HL-60 (cell line): ENCODE results near the gene GDF7.

ENCODE experiments used
- DNase-seq, 2 experiments: peaks; one replicate each; pipeline ENCODE4 v3.0.0-alpha.2; 2010 to 2020; ENCODE audit warnings: low read depth in 1 of 2, low spot score in 1 of 2
- H3K27ac ChIP-seq: fragments of 250-450 bp; sonication (Bioruptor Pico); replicated peaks from 2 replicates; pipeline ENCODE4 v1.5.1; 2020; ENCODE audit warnings: mild to moderate bottlenecking, moderate library complexity
- H3K27me3 ChIP-seq: fragments of 250-450 bp; sonication (Bioruptor Pico); 2 replicates; pipeline ENCODE4 v1.5.1; 2021; ENCODE audit warnings: mild to moderate bottlenecking, moderate library complexity; ENCODE audit not compliant: insufficient read depth, poor library complexity, severe bottlenecking
- H3K4me3 ChIP-seq: replicated peaks from 2 replicates; pipeline ENCODE4 v1.5.1; 2011; ENCODE audit warnings: mild to moderate bottlenecking, control low read depth, low read length; ENCODE audit not compliant: insufficient read depth
- CTCF ChIP-seq: IDR thresholded peaks from one replicate; pipeline ENCODE4 v1.5.1; 2011; ENCODE audit warnings: low read length, control low read depth, inconsistent platforms; ENCODE audit not compliant: insufficient read depth
- GABPA ChIP-seq: IDR thresholded peaks from 2 replicates; pipeline ENCODE4 v1.6.1; 2012; ENCODE audit warnings: low read depth
- POLR2AphosphoS5 ChIP-seq: IDR thresholded peaks from 2 replicates; pipeline ENCODE4 v1.6.1; 2012; ENCODE audit warnings: low read depth
- REST ChIP-seq: IDR thresholded peaks from 2 replicates; pipeline ENCODE4 v1.6.1; 2012; ENCODE audit warnings: low read depth; ENCODE audit not compliant: insufficient replicate concordance
- SPI1 ChIP-seq: IDR thresholded peaks from 2 replicates; pipeline ENCODE4 v1.6.1; 2012; ENCODE audit warnings: low read depth, mild to moderate bottlenecking, borderline replicate concordance

The GDF7 gene

GRCh38 chr2:20645761-20646160 lies 21.2 kb upstream of the GDF7 start:
- Histone ChIP-seq H3K27me3 (no peaks in the 10 kb centered on the region), H3K4me3 (no peak overlapping the region), H3K27ac (no peak overlapping the region)
- no peak for DNase-seq
- TF ChIP-seq POLR2AphosphoS5 (no peak), REST (no peak), GABPA (no peak), SPI1 (no peak), CTCF (no peak)

GRCh38 chr2:20646446-20646845 lies 20.5 kb upstream of the GDF7 start:
- DNase-seq: no peak
- no peak for TF ChIP-seq POLR2AphosphoS5
- no peak for TF ChIP-seq GABPA
- no peak for TF ChIP-seq CTCF
- no peak for TF ChIP-seq REST
- no peak for TF ChIP-seq SPI1
- Histone ChIP-seq H3K27ac (no peak overlapping the region), H3K4me3 (no peak overlapping the region), H3K27me3 (no peaks in the 10 kb centered on the region)

GRCh38 chr2:20647211-20647610 lies 19.7 kb upstream of the GDF7 start:
- Histone ChIP-seq H3K27ac (no peak overlapping the region), H3K4me3 (no peak overlapping the region)
- no peak for DNase-seq

More at GRCh38 chr2:20647211-20647610, 19.7 kb upstream of the GDF7 start:
- TF ChIP-seq CTCF (no peak), REST (no peak), GABPA (no peak), POLR2AphosphoS5 (no peak), SPI1 (no peak)
- no peaks in the 10 kb centered on the region for H3K27me3 ChIP-seq
